Cardiac fibroblast (primary cell): ENCODE measurements around the gene SWI5.
A peak's percentile ranks its signal among the peaks of the same experiment; 100 is the strongest.

Experiments
- DNase-seq, 2 donors: peaks; one replicate each; pipeline versions ENCODE4 v3.0.0 to v3.0.0-alpha.2; 2010; ENCODE audit warnings: low read depth in 2 of 2
- H3K4me3 ChIP-seq, 2 donors: replicated peaks in 1 of 2; 1 replicate in 1 of 2; 2 replicates in 1 of 2; pipeline ENCODE4 v1.5.1; 2011; ENCODE audit warnings: low read depth in 2 of 2, low read length in 2 of 2, mild to moderate bottlenecking in 2 of 2, moderate library complexity in 1 of 2
- CTCF ChIP-seq: IDR thresholded peaks from one replicate; pipeline ENCODE4 v1.5.1; 2011; ENCODE audit warnings: low read depth, mild to moderate bottlenecking, low read length, inconsistent platforms

The SWI5 gene

GRCh38 chr9:128246471-128246870 is 29.6 kb upstream of the SWI5 start:
- TF ChIP-seq CTCF = no peak
- no peak overlapping the region for H3K4me3 ChIP-seq
- DNase-seq = no peak

- no peak for DNase-seq
- no peak for TF ChIP-seq CTCF
- no peak overlapping the region for H3K4me3 ChIP-seq
Measured at GRCh38 chr9:128247226-128247803, 28.8 kb upstream of the SWI5 start.

GRCh38 chr9:128249558-128249907 is 26.5 kb upstream of the SWI5 start:
- no peak for DNase-seq
- no peak for TF ChIP-seq CTCF
- H3K4me3 ChIP-seq = no peak overlapping the region

DNA sequence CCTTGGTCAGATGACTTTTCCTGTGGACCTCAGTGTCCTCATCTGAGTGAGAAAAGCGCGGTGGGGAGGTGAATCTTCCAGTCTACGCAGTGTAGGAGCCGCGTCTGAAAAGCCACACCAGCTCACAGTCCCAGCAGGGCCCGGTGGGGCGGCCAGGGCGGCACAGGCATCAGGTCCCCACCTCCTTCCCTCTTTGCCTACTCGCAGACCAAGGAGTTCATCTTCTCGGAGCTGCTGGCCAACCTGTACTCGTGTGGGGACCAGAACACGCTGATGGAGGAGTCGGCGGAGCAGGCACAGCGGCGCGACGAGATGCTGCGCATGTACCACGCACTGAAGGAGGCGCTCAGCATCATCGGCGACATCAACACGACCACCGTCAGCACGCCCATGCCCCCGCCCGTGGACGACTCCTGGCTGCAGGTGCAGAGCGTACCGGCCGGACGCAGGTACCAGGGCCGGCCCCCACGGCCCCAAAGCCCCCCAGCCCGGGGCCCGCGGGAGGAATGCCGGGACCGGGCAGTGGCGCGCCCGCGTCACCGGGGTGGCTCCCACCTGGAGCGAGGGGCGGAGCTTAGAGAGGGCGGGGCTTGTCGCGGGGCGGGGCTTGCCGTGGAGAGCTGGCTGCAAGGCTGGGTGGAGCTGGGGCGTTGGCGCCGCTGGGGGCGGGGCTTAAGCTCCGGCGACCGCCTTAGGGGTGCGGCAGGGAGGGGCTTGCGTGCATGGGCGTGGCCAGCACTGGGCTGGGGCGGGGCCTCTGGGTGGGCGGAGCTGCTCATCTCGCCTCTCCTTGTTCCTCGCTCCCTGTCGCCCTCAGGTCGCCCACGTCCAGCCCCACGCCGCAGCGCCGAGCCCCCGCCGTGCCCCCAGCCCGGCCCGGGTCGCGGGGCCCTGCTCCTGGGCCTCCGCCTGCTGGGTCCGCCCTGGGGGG is 25.9 kb upstream of the SWI5 start:
- H3K4me3 ChIP-seq = no peak overlapping the region
- peak; percentile 57 to 64 for DNase-seq
- no peak for TF ChIP-seq CTCF

- DNase-seq = no peak
- H3K4me3 ChIP-seq = peak overlapping the region in 1 of 2 donors; percentile 13
- TF ChIP-seq CTCF = no peak
Measured at GRCh38 chr9:128250839-128251731, 25.0 kb upstream of the SWI5 start.

- peak; percentile 30 to 34 for DNase-seq
- no peak overlapping the region for H3K4me3 ChIP-seq
- TF ChIP-seq CTCF = no peak
Measured at GRCh38 chr9:128251732-128252100, 24.4 kb upstream of the SWI5 start.
